Endothelial cell (in vitro differentiated cells): Measurements from ENCODE around the gene LCN6. TPM values are rescaled to one million over a fixed set of nuclear protein-coding genes. Genes with fewer than 3 reads are reported as not detected.
A peak's percentile ranks its signal among the peaks of the same experiment; 100 is the strongest.

Source experiments
- DNase-seq: peaks from one replicate; pipeline ENCODE4 v3.0.0; 2021; ENCODE audit warnings: low spot score
- H3K27ac Mint-ChIP-seq: one replicate; pipeline ENCODE4 v1.8.0; 2021; ENCODE audit warnings: mixed read lengths, inconsistent platforms; ENCODE audit not compliant: unreplicated experiment
- H3K27me3 Mint-ChIP-seq: one replicate; pipeline ENCODE4 v1.8.0; 2021; ENCODE audit warnings: mild to moderate bottlenecking, moderate library complexity, mixed read lengths, inconsistent platforms; ENCODE audit not compliant: unreplicated experiment
- H3K36me3 Mint-ChIP-seq: one replicate; pipeline ENCODE4 v1.8.0; 2021; ENCODE audit warnings: mild to moderate bottlenecking, low read depth, mixed read lengths, inconsistent platforms; ENCODE audit not compliant: unreplicated experiment
- H3K4me1 Mint-ChIP-seq: one replicate; pipeline ENCODE4 v1.8.0; 2021; ENCODE audit warnings: mild to moderate bottlenecking, mixed read lengths, inconsistent platforms; ENCODE audit not compliant: unreplicated experiment
- H3K4me3 Mint-ChIP-seq: one replicate; pipeline ENCODE4 v1.8.0; 2021; ENCODE audit warnings: mild to moderate bottlenecking, mixed read lengths, inconsistent platforms; ENCODE audit not compliant: unreplicated experiment
- H3K9me3 Mint-ChIP-seq: one replicate; pipeline ENCODE4 v1.8.0; 2021; ENCODE audit warnings: mixed read lengths, inconsistent platforms; ENCODE audit not compliant: unreplicated experiment
- CTCF ChIP-seq: fragments of 200-600 bp; sonication (generic); IDR thresholded peaks from one replicate; pipeline ENCODE4 v1.5.0; 2021; ENCODE audit warnings: antibody characterized with exemption; ENCODE audit not compliant: unreplicated experiment
- total RNA-seq: library from RNA; stranded (reverse); fragmentation: NEBNext Ultra II Directional; extraction: Animal tissue kit (Norgen Biotek cat#: 25700); gene quantifications from one replicate; pipeline ENCODE4 v1.2.1, GENCODE V29; 2021; ENCODE audit not compliant: unreplicated experiment

LCN6 gene
- total RNA-seq, 1 donor from 2014 or later, result not detected

- TF ChIP-seq CTCF, result no peak
- Mint-ChIP-seq H3K27ac (no peak overlapping the region), H3K27me3 (peaks cover 16% of the 10 kb centered on the region), H3K36me3 (no peaks in the 10 kb centered on the region), H3K4me3 (no peak overlapping the region), H3K9me3 (no peaks in the 10 kb centered on the region), H3K4me1 (no peaks in the 10 kb centered on the region)
- no peak for DNase-seq
Measured at GRCh38 chr9:136734837-136735496, 13.4 kb downstream of the LCN6 start.

GRCh38 chr9:136733611-136734010 is 14.7 kb downstream of the LCN6 start:
- DNase-seq, result no peak
- peaks cover 17% of the 10 kb centered on the region for H3K27me3 Mint-ChIP-seq
- no peaks in the 10 kb centered on the region for H3K9me3 Mint-ChIP-seq
- no peak overlapping the region for H3K27ac Mint-ChIP-seq
- H3K4me3 Mint-ChIP-seq, result no peak overlapping the region
- peaks cover 3% of the 10 kb centered on the region for H3K36me3 Mint-ChIP-seq
- no peaks in the 10 kb centered on the region for H3K4me1 Mint-ChIP-seq
- TF ChIP-seq CTCF, result no peak

DNA sequence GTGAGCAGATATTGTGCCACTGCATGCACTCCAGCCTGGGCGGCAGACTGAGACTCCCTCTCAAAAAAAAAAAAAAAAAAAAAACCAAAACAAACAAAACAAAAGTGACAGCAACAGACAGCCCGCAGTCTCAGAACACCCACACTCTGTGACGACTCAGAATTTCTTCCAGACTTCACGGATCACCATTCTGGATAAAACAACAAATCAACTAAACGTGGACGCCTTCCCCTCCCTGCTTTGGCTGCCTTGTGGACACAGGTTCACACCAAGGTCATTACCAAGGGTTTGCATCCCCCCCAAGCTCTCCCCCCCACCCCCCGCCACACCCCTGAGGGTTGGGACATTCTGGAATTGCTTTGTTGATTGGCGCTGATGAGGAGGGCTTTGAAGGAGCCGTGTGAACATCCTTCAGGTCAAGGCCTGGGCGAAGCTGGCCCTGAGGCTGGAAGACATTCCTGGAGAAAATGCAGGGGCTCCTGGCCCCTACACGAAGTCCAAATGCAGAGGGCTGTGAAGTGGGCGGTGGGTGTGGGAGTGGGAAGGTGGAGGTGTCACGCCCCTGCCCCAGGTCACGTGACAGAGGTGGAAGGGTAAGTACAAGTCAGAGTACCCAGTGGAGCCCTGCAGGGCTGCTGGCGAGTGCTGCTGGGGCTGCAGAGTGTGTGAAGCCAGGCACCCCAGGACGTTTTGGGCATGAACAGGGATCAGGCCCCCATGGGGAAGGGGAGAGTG is 15.7 kb downstream of the LCN6 start:
- no peaks in the 10 kb centered on the region for H3K4me1 Mint-ChIP-seq
- H3K4me3 Mint-ChIP-seq, result no peak overlapping the region
- DNase-seq, result no peak
- TF ChIP-seq CTCF, result no peak
- H3K27ac Mint-ChIP-seq, result no peak overlapping the region
- H3K36me3 Mint-ChIP-seq, result peaks cover 3% of the 10 kb centered on the region
- no peaks in the 10 kb centered on the region for H3K9me3 Mint-ChIP-seq
- peaks cover 17% of the 10 kb centered on the region for H3K27me3 Mint-ChIP-seq

DNA sequence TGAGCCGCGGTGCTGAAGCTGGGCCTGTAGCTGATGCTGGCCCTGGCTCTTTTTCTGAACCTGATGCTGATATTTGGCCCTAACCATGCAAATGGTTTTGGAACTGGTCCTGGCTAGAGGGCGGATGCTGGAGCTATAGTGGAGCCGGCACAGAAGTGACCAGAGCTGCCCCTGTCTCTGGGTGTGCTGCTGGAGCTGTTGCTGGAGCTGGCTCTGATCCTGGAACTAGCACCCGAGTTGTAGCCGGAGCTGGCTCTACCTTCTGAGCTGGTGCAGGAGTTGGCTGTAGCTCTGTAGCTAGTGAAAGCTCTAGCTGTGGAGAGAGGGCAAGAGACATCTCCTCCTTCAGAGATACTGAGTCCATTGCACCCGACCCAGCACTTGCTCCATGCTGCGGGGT is 18.4 kb downstream of the LCN6 start:
- no peak for DNase-seq
- H3K27me3 Mint-ChIP-seq, result peaks cover 28% of the 10 kb centered on the region
- H3K4me1 Mint-ChIP-seq, result peaks cover 16% of the 10 kb centered on the region
- no peaks in the 10 kb centered on the region for H3K9me3 Mint-ChIP-seq
- no peak overlapping the region for H3K27ac Mint-ChIP-seq
- no peak for TF ChIP-seq CTCF
- H3K36me3 Mint-ChIP-seq, result peaks cover 12% of the 10 kb centered on the region
- peak overlapping the region; percentile 73 for H3K4me3 Mint-ChIP-seq

DNA sequence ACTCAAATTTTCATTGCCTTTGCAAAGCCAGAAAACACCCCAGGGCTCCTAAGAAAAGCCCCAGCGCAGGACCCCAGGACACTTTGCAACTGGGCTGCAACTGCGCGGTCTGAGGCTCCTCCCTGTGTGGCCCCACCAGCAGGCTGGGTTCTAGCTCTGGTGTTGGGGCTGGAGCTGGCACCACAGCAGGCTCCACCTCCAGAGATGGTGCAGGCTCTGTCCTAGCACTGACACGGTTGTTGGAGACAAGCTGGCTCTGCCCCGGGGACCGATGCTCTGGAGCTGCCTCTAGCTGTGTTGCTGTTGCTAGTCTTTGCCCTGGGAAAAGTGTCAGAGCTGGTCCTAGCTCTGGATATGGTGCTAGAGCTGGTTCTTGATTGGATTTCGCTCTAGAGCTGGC is 19.2 kb downstream of the LCN6 start:
- H3K4me3 Mint-ChIP-seq, result no peak overlapping the region
- H3K27ac Mint-ChIP-seq, result peak overlapping the region; percentile 18
- TF ChIP-seq CTCF, result no peak
- no peaks in the 10 kb centered on the region for H3K9me3 Mint-ChIP-seq
- DNase-seq, result no peak
- H3K4me1 Mint-ChIP-seq, result peaks cover 21% of the 10 kb centered on the region
- peaks cover 17% of the 10 kb centered on the region for H3K36me3 Mint-ChIP-seq
- H3K27me3 Mint-ChIP-seq, result peaks cover 32% of the 10 kb centered on the region
